GM23338 (cell line): ENCODE measurements around the gene GAREM2.

Experiments used
- CREB1 ChIP-seq: fragments of 250-450 bp; sonication (Bioruptor Pico); IDR thresholded peaks from 2 replicates; pipeline ENCODE4 v1.5.0; 2020; ENCODE audit warnings: low read depth, mild to moderate bottlenecking, moderate library complexity
- EZH2 ChIP-seq: fragments of 200-600 bp; sonication (generic); IDR thresholded peaks from one replicate; pipeline ENCODE4 v1.8.0; 2017; ENCODE audit warnings: antibody characterized with exemption, mild to moderate bottlenecking, low read depth; ENCODE audit not compliant: unreplicated experiment
- EZH2phosphoT487 ChIP-seq: fragments of 200-600 bp; sonication (generic); IDR thresholded peaks from one replicate; pipeline ENCODE4 v1.8.1; 2018; ENCODE audit warnings: antibody characterized with exemption; ENCODE audit not compliant: unreplicated experiment
- JUNB ChIP-seq: IDR thresholded peaks from one replicate; pipeline ENCODE4 v1.6.1; 2016; ENCODE audit warnings: antibody characterized with exemption; ENCODE audit not compliant: unreplicated experiment
- POLR2AphosphoS5 ChIP-seq: IDR thresholded peaks from 2 replicates; pipeline ENCODE4 v1.6.1; 2016; ENCODE audit warnings: antibody characterized with exemption, low read depth
- TF ChIP-seq, protein P1 (sequence below), 2 experiments: fragments of 200-600 bp in 1 of 2; sonication (generic) in 1 of 2; conservative IDR thresholded peaks; 2 replicates each; pipeline versions ENCODE4 v1.5.1 to v1.6.1; 2016 to 2017; ENCODE audit warnings: antibody characterized with exemption in 2 of 2, low read depth in 2 of 2, mild to moderate bottlenecking in 2 of 2, moderate library complexity in 1 of 2
- TF ChIP-seq, protein P2 (sequence below): IDR thresholded peaks from one replicate; pipeline ENCODE4 v1.6.1; 2018; ENCODE audit warnings: antibody characterized with exemption; ENCODE audit not compliant: unreplicated experiment
- TF ChIP-seq, protein P3 (sequence below): IDR thresholded peaks from 2 replicates; pipeline ENCODE4 v1.6.1; 2016; ENCODE audit warnings: antibody characterized with exemption

DNA sequence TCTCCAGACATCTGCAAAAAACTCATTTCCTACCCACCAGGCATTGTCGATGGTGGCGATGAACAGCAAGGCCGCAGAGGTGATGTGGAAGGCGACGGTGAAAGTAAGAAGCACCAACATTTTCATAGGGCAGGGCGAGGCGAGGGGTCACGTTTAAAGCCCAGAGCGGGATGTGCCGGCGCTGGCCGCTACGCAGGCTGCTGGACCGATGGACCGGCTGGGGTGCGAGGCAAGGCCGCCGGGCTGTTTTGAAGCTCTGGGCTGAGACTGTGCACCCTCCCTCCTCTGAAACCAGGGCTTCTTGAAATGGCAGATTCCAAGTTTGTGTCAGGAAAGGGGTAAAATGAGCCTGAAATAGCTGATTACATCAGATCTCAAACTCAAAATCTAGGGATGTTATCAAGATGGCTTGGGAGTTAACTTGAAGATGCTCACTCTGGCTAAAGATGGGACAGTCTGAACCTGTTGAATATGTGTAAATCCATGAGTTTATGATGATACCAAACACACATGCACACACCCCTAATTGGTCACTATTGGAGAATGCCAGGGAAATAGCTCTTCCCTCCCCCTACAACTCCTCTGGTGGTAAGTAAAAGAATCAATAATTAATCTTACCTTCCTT is 31.6 kb upstream of the GAREM2 start:
- TF ChIP-seq, protein P1, sequence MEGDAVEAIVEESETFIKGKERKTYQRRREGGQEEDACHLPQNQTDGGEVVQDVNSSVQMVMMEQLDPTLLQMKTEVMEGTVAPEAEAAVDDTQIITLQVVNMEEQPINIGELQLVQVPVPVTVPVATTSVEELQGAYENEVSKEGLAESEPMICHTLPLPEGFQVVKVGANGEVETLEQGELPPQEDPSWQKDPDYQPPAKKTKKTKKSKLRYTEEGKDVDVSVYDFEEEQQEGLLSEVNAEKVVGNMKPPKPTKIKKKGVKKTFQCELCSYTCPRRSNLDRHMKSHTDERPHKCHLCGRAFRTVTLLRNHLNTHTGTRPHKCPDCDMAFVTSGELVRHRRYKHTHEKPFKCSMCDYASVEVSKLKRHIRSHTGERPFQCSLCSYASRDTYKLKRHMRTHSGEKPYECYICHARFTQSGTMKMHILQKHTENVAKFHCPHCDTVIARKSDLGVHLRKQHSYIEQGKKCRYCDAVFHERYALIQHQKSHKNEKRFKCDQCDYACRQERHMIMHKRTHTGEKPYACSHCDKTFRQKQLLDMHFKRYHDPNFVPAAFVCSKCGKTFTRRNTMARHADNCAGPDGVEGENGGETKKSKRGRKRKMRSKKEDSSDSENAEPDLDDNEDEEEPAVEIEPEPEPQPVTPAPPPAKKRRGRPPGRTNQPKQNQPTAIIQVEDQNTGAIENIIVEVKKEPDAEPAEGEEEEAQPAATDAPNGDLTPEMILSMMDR (conservative IDR thresholded peaks at IDR 0.05; ENCODE audit: low read depth in 2 of 2) = no peak
- no peak for TF ChIP-seq EZH2phosphoT487
- no peak for TF ChIP-seq JUNB
- no peak for TF ChIP-seq EZH2
- no peak for TF ChIP-seq POLR2AphosphoS5
- TF ChIP-seq, protein P2, sequence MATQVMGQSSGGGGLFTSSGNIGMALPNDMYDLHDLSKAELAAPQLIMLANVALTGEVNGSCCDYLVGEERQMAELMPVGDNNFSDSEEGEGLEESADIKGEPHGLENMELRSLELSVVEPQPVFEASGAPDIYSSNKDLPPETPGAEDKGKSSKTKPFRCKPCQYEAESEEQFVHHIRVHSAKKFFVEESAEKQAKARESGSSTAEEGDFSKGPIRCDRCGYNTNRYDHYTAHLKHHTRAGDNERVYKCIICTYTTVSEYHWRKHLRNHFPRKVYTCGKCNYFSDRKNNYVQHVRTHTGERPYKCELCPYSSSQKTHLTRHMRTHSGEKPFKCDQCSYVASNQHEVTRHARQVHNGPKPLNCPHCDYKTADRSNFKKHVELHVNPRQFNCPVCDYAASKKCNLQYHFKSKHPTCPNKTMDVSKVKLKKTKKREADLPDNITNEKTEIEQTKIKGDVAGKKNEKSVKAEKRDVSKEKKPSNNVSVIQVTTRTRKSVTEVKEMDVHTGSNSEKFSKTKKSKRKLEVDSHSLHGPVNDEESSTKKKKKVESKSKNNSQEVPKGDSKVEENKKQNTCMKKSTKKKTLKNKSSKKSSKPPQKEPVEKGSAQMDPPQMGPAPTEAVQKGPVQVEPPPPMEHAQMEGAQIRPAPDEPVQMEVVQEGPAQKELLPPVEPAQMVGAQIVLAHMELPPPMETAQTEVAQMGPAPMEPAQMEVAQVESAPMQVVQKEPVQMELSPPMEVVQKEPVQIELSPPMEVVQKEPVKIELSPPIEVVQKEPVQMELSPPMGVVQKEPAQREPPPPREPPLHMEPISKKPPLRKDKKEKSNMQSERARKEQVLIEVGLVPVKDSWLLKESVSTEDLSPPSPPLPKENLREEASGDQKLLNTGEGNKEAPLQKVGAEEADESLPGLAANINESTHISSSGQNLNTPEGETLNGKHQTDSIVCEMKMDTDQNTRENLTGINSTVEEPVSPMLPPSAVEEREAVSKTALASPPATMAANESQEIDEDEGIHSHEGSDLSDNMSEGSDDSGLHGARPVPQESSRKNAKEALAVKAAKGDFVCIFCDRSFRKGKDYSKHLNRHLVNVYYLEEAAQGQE = no peak
- TF ChIP-seq, protein P3, sequence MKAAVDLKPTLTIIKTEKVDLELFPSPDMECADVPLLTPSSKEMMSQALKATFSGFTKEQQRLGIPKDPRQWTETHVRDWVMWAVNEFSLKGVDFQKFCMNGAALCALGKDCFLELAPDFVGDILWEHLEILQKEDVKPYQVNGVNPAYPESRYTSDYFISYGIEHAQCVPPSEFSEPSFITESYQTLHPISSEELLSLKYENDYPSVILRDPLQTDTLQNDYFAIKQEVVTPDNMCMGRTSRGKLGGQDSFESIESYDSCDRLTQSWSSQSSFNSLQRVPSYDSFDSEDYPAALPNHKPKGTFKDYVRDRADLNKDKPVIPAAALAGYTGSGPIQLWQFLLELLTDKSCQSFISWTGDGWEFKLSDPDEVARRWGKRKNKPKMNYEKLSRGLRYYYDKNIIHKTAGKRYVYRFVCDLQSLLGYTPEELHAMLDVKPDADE = no peak
- TF ChIP-seq CREB1 (CRISPR knock-in tag) = no peak
